Measurements from ENCODE around the gene MED17.

Gene MED17

GRCh38 chr11:93807980-93808379 is 23.9 kb downstream of the MED17 start:
- no peaks in the 10 kb centered on the region for H3K79me2 ChIP-seq
- no peaks in the 10 kb centered on the region for H3K9me3 ChIP-seq (ENCODE audit: control insufficient read depth, low read length)
- no peak overlapping the region for H3K27ac ChIP-seq
- no peak overlapping the region for H3K4me3 ChIP-seq (ENCODE audit: low read depth, low read length)
- no peaks in the 10 kb centered on the region for H3K27me3 ChIP-seq (ENCODE audit: control insufficient read depth, insufficient read depth, low read length)
- H3K9ac ChIP-seq: no peak overlapping the region
- no peak for TF ChIP-seq CTCF (IDR thresholded peaks at IDR 0.05)
- H2AFZ ChIP-seq: no peak overlapping the region
- no peak overlapping the region for H3K4me2 ChIP-seq (ENCODE audit: low read length)
- H3K4me1 ChIP-seq: no peaks in the 10 kb centered on the region
- H3K36me3 ChIP-seq (ENCODE audit: control insufficient read depth, insufficient read depth, low read length): no peaks in the 10 kb centered on the region

GRCh38 chr11:93813974-93814373 is 29.9 kb downstream of the MED17 start:
- Histone ChIP-seq H2AFZ (no peak overlapping the region), H3K9ac (no peak overlapping the region), H3K36me3 (ENCODE audit: control insufficient read depth, insufficient read depth, low read length) (no peaks in the 10 kb centered on the region), H3K79me2 (no peaks in the 10 kb centered on the region), H3K4me2 (ENCODE audit: low read length) (no peak overlapping the region), H3K4me3 (ENCODE audit: low read depth, low read length) (no peak overlapping the region), H3K27me3 (ENCODE audit: control insufficient read depth, insufficient read depth, low read length) (no peaks in the 10 kb centered on the region), H3K9me3 (ENCODE audit: control insufficient read depth, low read length) (no peaks in the 10 kb centered on the region), H3K4me1 (no peaks in the 10 kb centered on the region), H3K27ac (no peak overlapping the region)
- no peak for TF ChIP-seq CTCF (IDR thresholded peaks at IDR 0.05)

- no peak overlapping the region for H3K4me3 ChIP-seq (ENCODE audit: low read depth, low read length)
- H3K4me1 ChIP-seq: no peaks in the 10 kb centered on the region
- H3K36me3 ChIP-seq (ENCODE audit: control insufficient read depth, insufficient read depth, low read length): no peaks in the 10 kb centered on the region
- no peaks in the 10 kb centered on the region for H3K27me3 ChIP-seq (ENCODE audit: control insufficient read depth, insufficient read depth, low read length)
- H3K27ac ChIP-seq: no peak overlapping the region
- no peak overlapping the region for H2AFZ ChIP-seq
- no peak overlapping the region for H3K9ac ChIP-seq
- no peaks in the 10 kb centered on the region for H3K9me3 ChIP-seq (ENCODE audit: control insufficient read depth, low read length)
- TF ChIP-seq CTCF (IDR thresholded peaks at IDR 0.05): no peak
- H3K79me2 ChIP-seq: no peaks in the 10 kb centered on the region
- H3K4me2 ChIP-seq (ENCODE audit: low read length): no peak overlapping the region
Measured at GRCh38 chr11:93814966-93815633, 31.0 kb downstream of the MED17 start.

- TF ChIP-seq CTCF (IDR thresholded peaks at IDR 0.05): no peak
- H3K4me3 ChIP-seq (ENCODE audit: low read depth, low read length): no peak overlapping the region
- no peak overlapping the region for H3K27ac ChIP-seq
- H3K36me3 ChIP-seq (ENCODE audit: control insufficient read depth, insufficient read depth, low read length): no peaks in the 10 kb centered on the region
- no peak overlapping the region for H3K4me2 ChIP-seq (ENCODE audit: low read length)
- no peaks in the 10 kb centered on the region for H3K4me1 ChIP-seq
- no peak overlapping the region for H2AFZ ChIP-seq
- no peaks in the 10 kb centered on the region for H3K27me3 ChIP-seq (ENCODE audit: control insufficient read depth, insufficient read depth, low read length)
- H3K9ac ChIP-seq: no peak overlapping the region
- H3K9me3 ChIP-seq (ENCODE audit: control insufficient read depth, low read length): no peaks in the 10 kb centered on the region
- H3K79me2 ChIP-seq: no peaks in the 10 kb centered on the region
Measured at GRCh38 chr11:93817426-93818348, 33.6 kb downstream of the MED17 start.

Data from parathyroid adenoma (tissue), 2 donors.